ENCODE measurements around the gene ZNF385C.

Gene ZNF385C

DNA sequence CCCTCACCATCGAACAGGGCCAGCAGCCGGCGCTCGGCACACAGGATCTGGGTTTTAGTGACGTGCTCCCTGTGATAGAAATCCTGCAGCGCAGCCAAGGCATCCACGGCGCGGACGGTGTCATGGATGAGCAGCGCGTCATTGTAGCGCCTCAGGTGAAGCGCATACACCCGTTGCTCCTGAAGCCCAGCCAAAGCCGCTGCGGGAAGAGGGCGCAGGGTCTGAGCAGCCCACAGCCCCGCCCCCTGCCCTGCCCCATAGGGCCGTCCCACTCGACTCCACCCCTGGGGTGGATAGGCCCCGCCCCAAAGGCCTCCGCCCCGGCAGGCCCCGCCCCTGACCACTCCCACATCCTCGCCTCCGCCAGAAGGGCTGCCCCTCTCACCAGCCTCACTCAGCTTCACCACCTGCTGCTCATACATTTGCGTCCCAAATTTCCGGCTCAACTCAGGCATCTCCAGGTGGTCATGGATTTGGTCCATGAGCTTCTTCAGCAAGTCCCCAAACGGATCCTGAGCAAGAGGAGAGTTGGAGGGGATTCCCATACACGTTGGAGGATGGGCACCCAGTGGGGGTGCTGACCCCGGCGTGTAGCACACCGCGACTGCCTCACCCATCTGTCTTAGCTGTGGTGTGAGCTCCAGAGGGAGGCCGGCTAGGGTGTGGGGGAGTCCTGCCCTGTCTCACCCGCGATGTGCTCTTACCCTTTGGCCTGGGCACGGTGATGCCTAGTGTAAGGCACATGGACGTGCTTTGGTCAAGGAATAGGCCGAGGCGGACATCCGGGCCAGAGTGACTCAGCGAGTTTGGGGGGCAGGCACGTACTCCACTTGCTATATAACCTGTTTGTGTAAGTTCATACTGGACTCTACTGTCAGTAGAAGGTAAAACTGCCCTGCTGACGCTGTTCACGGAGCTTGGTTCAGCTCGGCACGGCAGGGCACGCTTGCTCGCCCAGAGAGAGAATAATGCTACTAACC is 9.6 kb upstream of the ZNF385C start:
- Histone ChIP-seq H3K36me3 (ENCODE audit: insufficient read depth, low read length) (peaks cover 25% of the 10 kb centered on the region; the same call in 1 of the 2 replicates), H3K4me1 (ENCODE audit: control insufficient read depth, insufficient read depth, low read length, unreplicated experiment) (peaks cover 12% of the 10 kb centered on the region), H3K27ac (ENCODE audit: low read depth, low read length) (no peak overlapping the region), H2AFZ (ENCODE audit: low read length, unreplicated experiment) (no peak overlapping the region), H3K79me2 (ENCODE audit: control insufficient read depth, insufficient read depth, low read length, unreplicated experiment) (peaks cover 13% of the 10 kb centered on the region), H3K4me3 (ENCODE audit: low read depth, low read length) (no peak overlapping the region), H3K27me3 (ENCODE audit: insufficient read depth, low read length) (no peaks in the 10 kb centered on the region)

- Histone ChIP-seq H2AFZ (ENCODE audit: low read length, unreplicated experiment) (no peak overlapping the region), H3K27ac (ENCODE audit: low read depth, low read length) (no peak overlapping the region), H3K27me3 (ENCODE audit: insufficient read depth, low read length) (no peaks in the 10 kb centered on the region), H3K36me3 (ENCODE audit: insufficient read depth, low read length) (peaks cover 25% of the 10 kb centered on the region; the same call in 1 of the 2 replicates), H3K4me1 (ENCODE audit: control insufficient read depth, insufficient read depth, low read length, unreplicated experiment) (peaks cover 9% of the 10 kb centered on the region), H3K4me3 (ENCODE audit: low read depth, low read length) (no peak overlapping the region), H3K79me2 (ENCODE audit: control insufficient read depth, insufficient read depth, low read length, unreplicated experiment) (peaks cover 13% of the 10 kb centered on the region)
Observed at GRCh38 chr17:42107124-42107523, 8.9 kb upstream of the ZNF385C start.

- peaks cover 5% of the 10 kb centered on the region for H3K79me2 ChIP-seq (ENCODE audit: control insufficient read depth, insufficient read depth, low read length, unreplicated experiment)
- H2AFZ ChIP-seq (ENCODE audit: low read length, unreplicated experiment), result no peak overlapping the region
- no peak overlapping the region for H3K4me3 ChIP-seq (ENCODE audit: low read depth, low read length)
- peaks cover 22% of the 10 kb centered on the region; the same call in 1 of the 2 replicates for H3K36me3 ChIP-seq (ENCODE audit: insufficient read depth, low read length)
- no peaks in the 10 kb centered on the region for H3K27me3 ChIP-seq (ENCODE audit: insufficient read depth, low read length)
- H3K27ac ChIP-seq (ENCODE audit: low read depth, low read length), result no peak overlapping the region
- H3K4me1 ChIP-seq (ENCODE audit: control insufficient read depth, insufficient read depth, low read length, unreplicated experiment), result peaks cover 7% of the 10 kb centered on the region
Observed at GRCh38 chr17:42106009-42106408, 7.7 kb upstream of the ZNF385C start.

GRCh38 chr17:42104264-42104663 is 6.0 kb upstream of the ZNF385C start:
- Histone ChIP-seq H3K36me3 (ENCODE audit: insufficient read depth, low read length) (peaks cover 15% of the 10 kb centered on the region; the same call in 1 of the 2 replicates), H3K79me2 (ENCODE audit: control insufficient read depth, insufficient read depth, low read length, unreplicated experiment) (no peaks in the 10 kb centered on the region), H2AFZ (ENCODE audit: low read length, unreplicated experiment) (no peak overlapping the region), H3K27ac (ENCODE audit: low read depth, low read length) (no peak overlapping the region), H3K27me3 (ENCODE audit: insufficient read depth, low read length) (no peaks in the 10 kb centered on the region), H3K4me3 (ENCODE audit: low read depth, low read length) (no peak overlapping the region), H3K4me1 (ENCODE audit: control insufficient read depth, insufficient read depth, low read length, unreplicated experiment) (peaks cover 5% of the 10 kb centered on the region)

GRCh38 chr17:42103221-42103954 is 5.1 kb upstream of the ZNF385C start:
- Histone ChIP-seq H3K27ac (ENCODE audit: low read depth, low read length) (no peak overlapping the region), H3K4me3 (ENCODE audit: low read depth, low read length) (no peak overlapping the region), H3K27me3 (ENCODE audit: insufficient read depth, low read length) (no peaks in the 10 kb centered on the region), H3K4me1 (ENCODE audit: control insufficient read depth, insufficient read depth, low read length, unreplicated experiment) (peaks cover 5% of the 10 kb centered on the region), H3K36me3 (ENCODE audit: insufficient read depth, low read length) (peaks cover 10% of the 10 kb centered on the region; the same call in 1 of the 2 replicates), H2AFZ (ENCODE audit: low read length, unreplicated experiment) (no peak overlapping the region), H3K79me2 (ENCODE audit: control insufficient read depth, insufficient read depth, low read length, unreplicated experiment) (no peaks in the 10 kb centered on the region)

DNA sequence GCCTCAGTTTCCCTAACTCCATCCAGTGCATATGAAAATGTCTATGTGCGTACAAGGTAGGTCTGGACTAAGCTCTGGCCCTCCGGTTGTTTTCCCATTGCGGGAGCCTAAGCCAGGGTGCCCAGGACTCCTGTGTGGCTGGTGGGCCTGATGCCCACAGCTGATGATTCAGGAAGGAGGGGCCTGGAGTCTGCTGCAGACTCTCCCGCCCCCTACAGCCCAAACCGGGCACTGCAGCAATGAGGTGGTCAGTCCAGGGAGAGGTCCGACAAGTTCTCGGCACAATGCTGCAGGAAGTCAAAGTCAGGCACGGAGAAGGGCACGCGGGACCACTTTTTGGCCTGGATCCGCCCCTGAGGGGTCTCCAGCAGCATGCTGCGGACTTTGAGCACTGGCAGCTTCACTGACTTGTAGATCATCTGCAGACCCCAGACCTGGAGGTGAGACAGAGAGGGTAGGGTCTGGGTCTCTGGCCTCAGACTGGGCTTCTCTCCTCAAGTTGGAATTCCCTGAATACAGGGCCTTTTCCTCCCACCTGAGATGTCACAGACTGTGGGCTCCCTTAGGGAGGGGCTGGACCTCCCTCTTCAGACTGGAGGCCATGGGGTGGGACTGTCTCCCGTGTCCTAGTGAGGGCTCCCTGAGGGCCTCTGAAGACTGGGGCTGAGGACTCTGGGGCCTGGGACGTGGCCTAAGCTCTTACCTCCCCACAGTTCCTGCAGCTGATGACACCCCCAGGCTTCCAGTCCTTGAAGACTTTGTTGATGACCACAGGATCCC is 3.4 kb upstream of the ZNF385C start:
- Histone ChIP-seq H3K79me2 (ENCODE audit: control insufficient read depth, insufficient read depth, low read length, unreplicated experiment) (no peaks in the 10 kb centered on the region), H3K27me3 (ENCODE audit: insufficient read depth, low read length) (peaks cover 13% of the 10 kb centered on the region), H2AFZ (ENCODE audit: low read length, unreplicated experiment) (no peak overlapping the region), H3K27ac (ENCODE audit: low read depth, low read length) (no peak overlapping the region), H3K4me3 (ENCODE audit: low read depth, low read length) (no peak overlapping the region), H3K36me3 (ENCODE audit: insufficient read depth, low read length) (no peaks in the 10 kb centered on the region), H3K4me1 (ENCODE audit: control insufficient read depth, insufficient read depth, low read length, unreplicated experiment) (peaks cover 5% of the 10 kb centered on the region)

DNA sequence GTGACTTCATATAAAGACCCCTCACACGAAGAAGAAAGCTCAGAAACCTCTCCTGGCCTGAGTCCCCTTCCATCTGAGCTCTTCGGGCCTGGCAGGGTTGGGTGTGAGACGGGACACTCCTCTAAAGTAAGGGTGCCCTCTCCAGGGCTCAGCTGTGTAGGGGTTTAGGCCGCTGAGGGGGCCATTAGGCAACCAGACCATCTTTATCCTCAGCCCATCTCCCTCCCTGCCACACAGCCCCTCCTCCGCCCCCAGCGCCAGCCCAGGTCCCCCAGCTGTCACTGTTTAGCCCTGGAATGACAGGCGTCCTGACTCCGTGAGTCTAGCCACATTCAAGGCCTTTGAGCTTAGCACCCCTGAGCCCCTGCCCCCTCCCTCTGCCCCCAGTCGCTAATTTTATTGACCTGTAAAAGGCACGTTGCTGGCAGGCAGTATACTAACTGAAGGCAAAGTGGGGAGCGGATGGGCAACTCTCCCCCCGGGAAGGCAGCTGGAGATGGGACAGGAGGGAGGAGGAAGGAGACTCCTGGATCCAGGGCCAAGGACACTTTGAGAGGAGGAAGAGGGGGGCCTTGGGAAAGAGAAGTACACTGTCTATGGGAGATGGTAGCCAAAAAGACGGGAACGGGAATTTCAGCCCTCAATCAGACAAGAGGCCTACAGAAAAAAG is 592 bp upstream of the ZNF385C start:
- no peaks in the 10 kb centered on the region for H3K79me2 ChIP-seq (ENCODE audit: control insufficient read depth, insufficient read depth, low read length, unreplicated experiment)
- no peak overlapping the region for H3K27ac ChIP-seq (ENCODE audit: low read depth, low read length)
- H3K27me3 ChIP-seq (ENCODE audit: insufficient read depth, low read length), result peaks cover 13% of the 10 kb centered on the region
- H3K4me1 ChIP-seq (ENCODE audit: control insufficient read depth, insufficient read depth, low read length, unreplicated experiment), result peaks cover 5% of the 10 kb centered on the region
- H3K4me3 ChIP-seq (ENCODE audit: low read depth, low read length), result no peak overlapping the region
- no peaks in the 10 kb centered on the region for H3K36me3 ChIP-seq (ENCODE audit: insufficient read depth, low read length)
- H2AFZ ChIP-seq (ENCODE audit: low read length, unreplicated experiment), result no peak overlapping the region

- Histone ChIP-seq H3K36me3 (ENCODE audit: insufficient read depth, low read length) (no peaks in the 10 kb centered on the region), H3K4me3 (ENCODE audit: low read depth, low read length) (no peak overlapping the region), H3K4me1 (ENCODE audit: control insufficient read depth, insufficient read depth, low read length, unreplicated experiment) (no peaks in the 10 kb centered on the region), H2AFZ (ENCODE audit: low read length, unreplicated experiment) (no peak overlapping the region), H3K27ac (ENCODE audit: low read depth, low read length) (no peak overlapping the region), H3K79me2 (ENCODE audit: control insufficient read depth, insufficient read depth, low read length, unreplicated experiment) (no peaks in the 10 kb centered on the region), H3K27me3 (ENCODE audit: insufficient read depth, low read length) (peaks cover 13% of the 10 kb centered on the region)
Observed at GRCh38 chr17:42096360-42097111, 1.7 kb downstream of the ZNF385C start.

DNA sequence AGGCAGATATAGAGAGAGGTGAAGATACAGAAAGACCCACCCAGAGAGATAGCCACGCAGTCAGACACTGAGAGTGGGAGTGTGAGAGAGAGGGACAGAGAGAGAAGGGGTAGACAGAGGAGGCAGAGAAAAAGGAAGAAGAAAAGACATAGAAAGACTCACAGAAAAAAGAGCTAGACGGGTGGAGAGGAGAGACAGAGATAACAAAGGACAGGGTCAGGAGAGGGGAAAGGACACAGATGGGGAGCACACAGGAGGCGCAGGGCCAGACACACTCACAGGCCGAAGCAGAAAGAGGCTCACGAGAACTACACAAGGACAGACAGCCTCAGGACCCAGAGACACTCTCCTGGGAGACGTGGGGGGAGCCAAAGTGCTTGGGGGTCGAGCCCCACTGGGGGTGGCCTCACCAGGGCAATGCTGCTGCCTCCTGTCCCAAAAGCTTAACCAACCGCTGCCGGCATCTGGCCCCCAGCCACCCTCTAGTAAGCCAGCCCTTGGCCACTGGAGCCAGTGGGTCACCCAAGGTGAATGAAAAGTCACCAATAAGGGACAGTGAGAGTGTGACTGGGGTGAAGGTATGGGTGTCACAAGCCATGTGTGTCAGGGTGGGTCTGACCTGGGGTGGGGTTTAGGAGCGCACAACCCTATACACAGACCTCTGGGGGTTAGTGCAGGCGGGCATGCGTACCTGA is 3.8 kb downstream of the ZNF385C start:
- Histone ChIP-seq H3K4me1 (ENCODE audit: control insufficient read depth, insufficient read depth, low read length, unreplicated experiment) (no peaks in the 10 kb centered on the region), H3K4me3 (ENCODE audit: low read depth, low read length) (no peak overlapping the region), H3K36me3 (ENCODE audit: insufficient read depth, low read length) (no peaks in the 10 kb centered on the region), H3K27me3 (ENCODE audit: insufficient read depth, low read length) (peaks cover 16% of the 10 kb centered on the region), H2AFZ (ENCODE audit: low read length, unreplicated experiment) (no peak overlapping the region), H3K27ac (ENCODE audit: low read depth, low read length) (no peak overlapping the region), H3K79me2 (ENCODE audit: control insufficient read depth, insufficient read depth, low read length, unreplicated experiment) (no peaks in the 10 kb centered on the region)

Measured in ACC112 (cell line).